Thyroid gland (tissue), 4 donors: ENCODE measurements around the gene SBNO1. TPM values are rescaled to one million over a fixed set of nuclear protein-coding genes. Genes with fewer than 3 reads are reported as not detected.
A peak's percentile ranks its signal among the peaks of the same experiment; 100 is the strongest.
"Not testable (repeated sequence)": the region's sequence is repeated elsewhere in the genome, so short reads cannot be mapped to it uniquely, and the experiment has no call there.

Experiments
- DNase-seq, 2 donors: peaks; one replicate each; pipeline ENCODE4 v3.0.0-alpha.2; 2019
- H3K27ac ChIP-seq, 3 donors: fragments of 200-600 bp; sonication (generic); 1 replicate in 2 of 3; 2 replicates in 1 of 3; pipeline ENCODE4 v1.5.1; 2016 to 2019; ENCODE audit warnings: mild to moderate bottlenecking in 1 of 3, moderate library complexity in 1 of 3
- H3K27me3 ChIP-seq: fragments of 200-600 bp; sonication (generic); one replicate; pipeline ENCODE4 v1.5.1; 2019
- H3K36me3 ChIP-seq, 2 donors: fragments of 200-600 bp; sonication (generic); one replicate each; pipeline ENCODE4 v1.5.1; 2016 to 2019
- H3K4me1 ChIP-seq, 2 donors: fragments of 200-600 bp; sonication (generic); one replicate each; pipeline ENCODE4 v1.5.1; 2017 to 2019
- H3K4me3 ChIP-seq, 3 donors: fragments of 200-600 bp; sonication (generic); replicated peaks in 1 of 3; 1 replicate in 2 of 3; 2 replicates in 1 of 3; pipeline ENCODE4 v1.5.1; 2016; ENCODE audit warnings: mild to moderate bottlenecking in 1 of 3
- H3K9me3 ChIP-seq: fragments of 200-600 bp; sonication (generic); one replicate; pipeline ENCODE4 v1.5.1; 2017
- CTCF ChIP-seq, 6 experiments: fragments of 200-600 bp in 3 of 6; fragments of 450-650 bp in 3 of 6; sonication (generic) in 3 of 6; IDR thresholded peaks; one replicate each; pipeline ENCODE4 v1.5.1; 2016 to 2019; ENCODE audit warnings: antibody characterized with exemption in 6 of 6, mild to moderate bottlenecking in 2 of 6, inconsistent platforms in 1 of 6, moderate library complexity in 1 of 6
- POLR2A ChIP-seq, 2 donors: fragments of 450-650 bp; IDR thresholded peaks; one replicate each; pipeline ENCODE4 v1.6.1; 2017; ENCODE audit warnings: antibody characterized with exemption in 2 of 2, mild to moderate bottlenecking in 2 of 2, moderate library complexity in 1 of 2
- WGBS, 2 donors: methylation state at CpG; one replicate each; pipeline ENCODE4 v1.1.5; 2017; 5-methylcytosine and 5-hydroxymethylcytosine counted together
- intact Hi-C: fragments of 100-400 bp; cut with DNase I; formaldehyde crosslinking; loops from one replicate; pipeline ENCODE4 v1.15.1; 2023
- total RNA-seq, 4 donors: library from RNA; depleted of rRNA; stranded (reverse); fragments of >200 nt; gene quantifications; one replicate each; pipeline ENCODE4 v1.2.3, GENCODE V29; 2016

SBNO1 gene
- total RNA-seq = 10 to 100 TPM; 32.4 to 50.3 (median 42.9) TPM

GRCh38 chr12:123364532-123365024, at the start of gene SBNO1:
SBNO1 (minus strand) TSS chr12:123364847; CDS start chr12:123350441, 14,406 bp downstream.
- intact Hi-C loops = no loop called here
- no peaks in the 10 kb centered on the region for H3K36me3 ChIP-seq
- peak; percentile 88 to 90 for DNase-seq
- peak within 1 kb of the TSS; percentile 88 to 96 (median 91) for H3K27ac ChIP-seq
- TF ChIP-seq POLR2A (IDR thresholded peaks at IDR 0.05) = peak; percentile 25 to 77
- peak in 1 of 6 experiments; percentile 15 for TF ChIP-seq CTCF (IDR thresholded peaks at IDR 0.05)
- no peaks in the 10 kb centered on the region for H3K27me3 ChIP-seq
- 1 to 2% methylated on average over 15 to 20 of the region's 47 CpGs for WGBS, 2 donors
- H3K9me3 ChIP-seq = no peaks in the 10 kb centered on the region
- H3K4me3 ChIP-seq = peak within 1 kb of the TSS; percentile 92 to 95 (median 92)
- peaks cover 15 to 20% of the 10 kb centered on the region in 2 donors for H3K4me1 ChIP-seq

GRCh38 chr12:123410041-123410412, 45.4 kb upstream of the SBNO1 start:
- Histone ChIP-seq H3K4me3 (no peak overlapping the region), H3K27me3 (no peaks in the 10 kb centered on the region), H3K36me3 (peaks cover 22 to 32% of the 10 kb centered on the region in 2 donors), H3K4me1 (peaks cover 0 to 5% of the 10 kb centered on the region in 2 donors), H3K27ac (no peak overlapping the region), H3K9me3 (no peaks in the 10 kb centered on the region)
- 92 to 97% methylated on average over 5 of the region's 5 CpGs for WGBS, 2 donors
- intact Hi-C loops = no loop called here
- TF ChIP-seq CTCF (IDR thresholded peaks at IDR 0.05) = no peak
- no peak for TF ChIP-seq POLR2A (IDR thresholded peaks at IDR 0.05)
- no peak for DNase-seq

GRCh38 chr12:123409284-123410040, 44.8 kb upstream of the SBNO1 start:
- H3K4me1 ChIP-seq, H3K27ac ChIP-seq, DNase-seq, H3K9me3 ChIP-seq, intact Hi-C loops, H3K27me3 ChIP-seq, H3K4me3 ChIP-seq: not testable (repeated sequence)
- H3K36me3 ChIP-seq = peaks cover 28 to 37% of the 10 kb centered on the region in 2 donors
- WGBS, 2 donors = 92 to 93% methylated on average over 11 of the region's 11 CpGs

- 96 to 100% methylated on average over 4 to 7 of the region's 7 CpGs for WGBS, 2 donors
- H3K4me1 ChIP-seq, DNase-seq, H3K4me3 ChIP-seq, H3K27me3 ChIP-seq, H3K27ac ChIP-seq, H3K9me3 ChIP-seq, intact Hi-C loops: not testable (repeated sequence)
- peaks cover 36 to 46% of the 10 kb centered on the region in 2 donors for H3K36me3 ChIP-seq
Measured at GRCh38 chr12:123408619-123409018, 44.0 kb upstream of the SBNO1 start.

- WGBS, 2 donors = 70 to 73% methylated on average over 12 to 15 of the region's 15 CpGs
- intact Hi-C loops = not testable (repeated sequence)
Measured at GRCh38 chr12:123407934-123408333, 43.3 kb upstream of the SBNO1 start.

GRCh38 chr12:123407269-123407668, 42.6 kb upstream of the SBNO1 start:
- intact Hi-C loops, DNase-seq: not testable (repeated sequence)
- 95 to 96% methylated on average over 15 of the region's 15 CpGs for WGBS, 2 donors

More at GRCh38 chr12:123407934-123408333, 43.3 kb upstream of the SBNO1 start:
- not testable (repeated sequence) for H3K27me3 ChIP-seq, DNase-seq, H3K4me3 ChIP-seq, H3K9me3 ChIP-seq, H3K27ac ChIP-seq, H3K4me1 ChIP-seq
- peaks cover 42 to 52% of the 10 kb centered on the region in 2 donors for H3K36me3 ChIP-seq

GRCh38 chr12:123404581-123404980, 39.9 kb upstream of the SBNO1 start:
- Histone ChIP-seq H3K4me3 (no peak overlapping the region), H3K36me3 (peaks cover 43 to 55% of the 10 kb centered on the region in 2 donors), H3K9me3 (no peaks in the 10 kb centered on the region), H3K27ac (no peak overlapping the region), H3K4me1 (peaks cover 0 to 5% of the 10 kb centered on the region in 2 donors), H3K27me3 (no peaks in the 10 kb centered on the region)
- TF ChIP-seq POLR2A (IDR thresholded peaks at IDR 0.05) (no peak), CTCF (IDR thresholded peaks at IDR 0.05) (no peak)
- WGBS, 2 donors = 91 to 95% methylated on average over 9 of the region's 9 CpGs
- intact Hi-C loops = no loop called here
- no peak for DNase-seq

More at GRCh38 chr12:123407269-123407668, 42.6 kb upstream of the SBNO1 start:
- H3K27ac ChIP-seq, H3K4me1 ChIP-seq, H3K4me3 ChIP-seq, H3K9me3 ChIP-seq, H3K27me3 ChIP-seq: not testable (repeated sequence)
- peaks cover 42 to 58% of the 10 kb centered on the region in 2 donors for H3K36me3 ChIP-seq
